HG03039 (cell line): ENCODE measurements around the gene MBLAC1.

Source experiments
- ATAC-seq: cut with Tn5 transposase; IDR thresholded peaks from one replicate; pipeline ENCODE4 v1.9.1; 2021; ENCODE audit warnings: mild to moderate bottlenecking, moderate library complexity; ENCODE audit not compliant: unreplicated experiment

MBLAC1 gene

GRCh38 chr7:100095704-100096103 is 31.1 kb upstream of the MBLAC1 start:
- ATAC-seq = no peak

- ATAC-seq = no peak
These were observed 27.9 kb upstream of the MBLAC1 start for GRCh38 chr7:100098913-100099312.

GRCh38 chr7:100099452-100099851 is 27.3 kb upstream of the MBLAC1 start:
- ATAC-seq = no peak

- ATAC-seq = peak; percentile 57
These were observed 26.2 kb upstream of the MBLAC1 start for GRCh38 chr7:100100420-100101015.

GRCh38 chr7:100101016-100101862 is 25.5 kb upstream of the MBLAC1 start, which contains the start of the genes AP4M1 and MCM7:
Gene AP4M1 (plus strand): TSS chr7:100101643. CDS start chr7:100101715, 72 bp downstream.
Gene MCM7 (minus strand): TSS chr7:100101397. CDS start chr7:100101294, 103 bp downstream.
- peak; percentile 76 for ATAC-seq

- no peak for ATAC-seq
These were observed 23.6 kb upstream of the MBLAC1 start for GRCh38 chr7:100102950-100103840.

- no peak for ATAC-seq
These were observed 21.2 kb upstream of the MBLAC1 start for GRCh38 chr7:100105534-100105933.

- ATAC-seq = no peak
These were observed 20.1 kb upstream of the MBLAC1 start for GRCh38 chr7:100106633-100107032.

- ATAC-seq = no peak
These were observed 19.5 kb upstream of the MBLAC1 start for GRCh38 chr7:100107125-100107737.

GRCh38 chr7:100107890-100108289 is 18.9 kb upstream of the MBLAC1 start:
- no peak for ATAC-seq

- ATAC-seq = no peak
These were observed 17.1 kb upstream of the MBLAC1 start for GRCh38 chr7:100109521-100110163.

GRCh38 chr7:100111156-100111555 is 15.6 kb upstream of the MBLAC1 start:
- no peak for ATAC-seq

- no peak for ATAC-seq
These were observed 14.9 kb upstream of the MBLAC1 start for GRCh38 chr7:100111914-100112313.

GRCh38 chr7:100115026-100115425 is 11.7 kb upstream of the MBLAC1 start:
- no peak for ATAC-seq

- no peak for ATAC-seq
These were observed 8.2 kb upstream of the MBLAC1 start for GRCh38 chr7:100118388-100119071.

GRCh38 chr7:100119072-100119969 is 7.4 kb upstream of the MBLAC1 start, which contains the start of the genes CNPY4 and TAF6:
Gene CNPY4 (plus strand): TSS chr7:100119634. CDS start chr7:100119745, 111 bp downstream.
Gene TAF6 (minus strand): TSS chr7:100119358. CDS start chr7:100114209, 5,149 bp downstream.
- ATAC-seq = peak; percentile 76

GRCh38 chr7:100119970-100120732 is 6.6 kb upstream of the MBLAC1 start:
- ATAC-seq = peak; percentile 12

GRCh38 chr7:100120733-100121036 is 6.1 kb upstream of the MBLAC1 start:
- ATAC-seq = no peak
